Left lung (tissue), 10 donors: Measurements from ENCODE around the gene MPHOSPH8. TPM values are rescaled to one million over a fixed set of nuclear protein-coding genes. Genes with fewer than 3 reads are reported as not detected.

ENCODE experiments used
- ATAC-seq: fragments of 200-7000 bp; cut with Tn5 transposase; one replicate; pipeline ENCODE4 v1.9.1; 2020; ENCODE audit warnings: moderate library complexity
- DNase-seq, 4 donors: peaks; one replicate each; pipeline ENCODE4 v3.0.0-alpha.2; 2013 to 2020
- H3K27ac ChIP-seq, 2 donors: fragments of 200-600 bp; sonication (generic) in 1 of 2; one replicate each; pipeline versions ENCODE4 v1.5.0 to v1.8.0; 2020 to 2021
- H3K27me3 ChIP-seq, 2 donors: fragments of 200-600 bp; sonication (generic) in 1 of 2; one replicate each; pipeline versions ENCODE4 v1.5.0 to v1.8.0; 2020 to 2021
- H3K36me3 ChIP-seq, 2 donors: fragments of 200-600 bp; sonication (generic) in 1 of 2; one replicate each; pipeline versions ENCODE4 v1.5.0 to v1.8.0; 2020 to 2021
- H3K4me1 ChIP-seq, 2 donors: fragments of 200-600 bp; one replicate each; pipeline ENCODE4 v1.8.0; 2021
- H3K4me3 ChIP-seq, 2 donors: fragments of 200-600 bp; sonication (generic) in 1 of 2; one replicate each; pipeline versions ENCODE4 v1.5.0 to v1.8.0; 2020 to 2021; ENCODE audit warnings: mild to moderate bottlenecking in 1 of 2
- H3K9me3 ChIP-seq, 2 donors: fragments of 200-600 bp; sonication (generic) in 1 of 2; one replicate each; pipeline versions ENCODE4 v1.5.0 to v1.8.0; 2020 to 2021
- CTCF ChIP-seq, 2 donors: fragments of 200-600 bp; sonication (generic) in 1 of 2; IDR thresholded peaks; one replicate each; pipeline versions ENCODE4 v1.5.0 to v1.8.0; 2021; ENCODE audit warnings: antibody characterized with exemption in 2 of 2
- intact Hi-C, 2 donors: fragments of 100-400 bp; cut with DNase I; formaldehyde crosslinking; loops; one replicate each; pipeline versions ENCODE4 v1.11.2 to v1.14.2; 2022
- polyA plus RNA-seq, 6 donors: library from polyadenylated mRNA; unstranded; fragments of 120-200 nt; gene quantifications; one replicate each; pipeline ENCODE4 v1.2.1, GENCODE V29; 2013; ENCODE audit not compliant: insufficient read length in 6 of 6
- total RNA-seq, 2 donors: library from RNA; stranded (reverse); fragmentation: NEBNext Ultra II Directional; extraction: Animal tissue kit (Norgen Biotek cat#: 25700); gene quantifications; one replicate each; pipeline ENCODE4 v1.2.1, GENCODE V29; 2021
- donor health status: DM: no; HTN: yes; CAD: no.
- donor health status: DM: no; HTN: no; CAD: no.

Gene MPHOSPH8
- total and polyA plus RNA-seq, 8 donors, result 30.9 to 84.8 (median 72.3) TPM

GRCh38 chr13:19605161-19605955, 28.1 kb upstream of the MPHOSPH8 start:
- no peaks in the 10 kb centered on the region for H3K36me3 ChIP-seq
- ATAC-seq (no peak), DNase-seq (no peak)
- H3K27me3 ChIP-seq, result peaks cover 0 to 38% of the 10 kb centered on the region in 2 donors
- H3K4me3 ChIP-seq, result no peak overlapping the region
- intact Hi-C loops, result no loop called here
- H3K9me3 ChIP-seq, result peaks cover 0 to 6% of the 10 kb centered on the region in 2 donors
- H3K4me1 ChIP-seq, result peaks cover 0 to 13% of the 10 kb centered on the region in 2 donors
- TF ChIP-seq CTCF (IDR thresholded peaks at IDR 0.05), result no peak
- no peak overlapping the region for H3K27ac ChIP-seq

DNA sequence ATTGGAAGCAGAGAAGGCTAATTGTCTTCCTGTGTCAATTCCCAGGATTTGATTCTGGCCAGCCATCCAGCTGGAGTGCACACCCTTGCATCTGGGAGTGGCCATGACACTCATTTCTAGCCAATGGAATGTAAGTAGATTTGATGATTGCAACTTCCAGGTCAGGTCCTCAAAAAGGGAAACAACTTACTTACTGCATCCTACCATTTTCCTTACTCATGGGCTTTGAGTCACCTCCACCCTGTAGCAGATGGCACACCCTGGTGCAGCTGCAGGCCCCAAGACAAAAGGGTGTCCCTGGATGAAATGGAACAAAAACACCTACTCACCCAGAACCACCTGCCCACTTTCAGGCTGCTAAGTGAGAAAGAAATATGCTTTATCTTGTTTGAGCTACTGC, 27.3 kb upstream of the MPHOSPH8 start:
- ATAC-seq (no peak), DNase-seq (no peak)
- H3K9me3 ChIP-seq, result peaks cover 0 to 6% of the 10 kb centered on the region in 2 donors
- TF ChIP-seq CTCF (IDR thresholded peaks at IDR 0.05), result no peak
- H3K27ac ChIP-seq, result no peak overlapping the region
- peaks cover 0 to 34% of the 10 kb centered on the region in 2 donors for H3K27me3 ChIP-seq
- H3K4me1 ChIP-seq, result peaks cover 0 to 13% of the 10 kb centered on the region in 2 donors
- H3K36me3 ChIP-seq, result no peaks in the 10 kb centered on the region
- intact Hi-C loops, result no loop called here
- H3K4me3 ChIP-seq, result no peak overlapping the region

GRCh38 chr13:19606737-19607136, 26.7 kb upstream of the MPHOSPH8 start:
- no peak for TF ChIP-seq CTCF (IDR thresholded peaks at IDR 0.05)
- DNase-seq, result no peak
- intact Hi-C loops, result no loop called here

DNA sequence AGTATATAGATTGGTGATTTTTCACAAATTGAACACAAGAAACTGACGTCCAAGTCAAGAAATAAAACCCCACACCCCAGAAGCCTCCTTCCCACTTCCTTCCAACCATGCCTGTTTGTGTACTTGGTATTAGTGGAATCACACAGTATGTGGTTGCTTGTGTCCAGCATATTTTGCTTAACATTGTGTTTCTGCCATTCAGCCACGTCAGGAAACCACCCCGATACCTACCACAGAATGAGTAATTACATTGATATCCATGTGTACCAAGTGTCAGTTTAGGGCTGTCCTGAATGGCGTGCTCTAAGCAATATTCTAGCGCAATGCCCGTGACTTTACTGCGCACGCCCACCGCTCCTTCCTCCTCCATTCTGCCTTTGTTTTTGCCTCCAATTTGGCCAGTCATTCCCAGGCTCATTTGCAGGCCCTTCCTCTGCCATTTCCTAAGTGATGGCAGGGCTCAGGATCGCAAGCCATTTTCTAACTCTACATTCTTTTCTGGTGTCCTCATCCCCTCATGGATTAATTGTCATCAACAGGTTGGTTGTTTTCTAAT, 25.9 kb upstream of the MPHOSPH8 start:
- H3K9me3 ChIP-seq, result peaks cover 0 to 6% of the 10 kb centered on the region in 2 donors
- TF ChIP-seq CTCF (IDR thresholded peaks at IDR 0.05), result no peak
- ATAC-seq, result no peak

More at GRCh38 chr13:19606737-19607136, 26.7 kb upstream of the MPHOSPH8 start:
- Histone ChIP-seq H3K4me3 (no peak overlapping the region), H3K36me3 (no peaks in the 10 kb centered on the region), H3K9me3 (peaks cover 0 to 6% of the 10 kb centered on the region in 2 donors), H3K27me3 (peaks cover 0 to 28% of the 10 kb centered on the region in 2 donors), H3K4me1 (peaks cover 0 to 10% of the 10 kb centered on the region in 2 donors), H3K27ac (no peak overlapping the region)
- no peak for ATAC-seq

GRCh38 chr13:19618977-19619376, 14.5 kb upstream of the MPHOSPH8 start:
- peak; percentile 80 for ATAC-seq
- no peaks in the 10 kb centered on the region for H3K27me3 ChIP-seq
- no peak for DNase-seq
- TF ChIP-seq CTCF (IDR thresholded peaks at IDR 0.05), result peak; percentile 37 to 50
- no peaks in the 10 kb centered on the region for H3K9me3 ChIP-seq
- no peak overlapping the region for H3K27ac ChIP-seq
- intact Hi-C loops, result no loop called here
- no peaks in the 10 kb centered on the region for H3K4me1 ChIP-seq
- H3K36me3 ChIP-seq, result no peaks in the 10 kb centered on the region
- H3K4me3 ChIP-seq, result no peak overlapping the region

More for the DNA sequence above, 25.9 kb upstream of the MPHOSPH8 start:
- Histone ChIP-seq H3K4me1 (peaks cover 0 to 1% of the 10 kb centered on the region in 2 donors), H3K4me3 (no peak overlapping the region), H3K36me3 (no peaks in the 10 kb centered on the region), H3K27ac (no peak overlapping the region), H3K27me3 (peaks cover 0 to 19% of the 10 kb centered on the region in 2 donors)
- DNase-seq, result no peak
- intact Hi-C loops, result no loop called here
